GM12801 (cell line): Measurements from ENCODE around the gene PAX8.

Experiments used
- TF ChIP-seq, protein P1 (sequence below): IDR thresholded peaks from one replicate; pipeline ENCODE4 v1.5.1; 2011; ENCODE audit warnings: control low read depth; ENCODE audit not compliant: insufficient read length; ENCODE audit errors: extremely low read depth

The PAX8 gene

GRCh38 chr2:113201496-113202304 lies 77.0 kb downstream of the PAX8 start:
- TF ChIP-seq, protein P1, sequence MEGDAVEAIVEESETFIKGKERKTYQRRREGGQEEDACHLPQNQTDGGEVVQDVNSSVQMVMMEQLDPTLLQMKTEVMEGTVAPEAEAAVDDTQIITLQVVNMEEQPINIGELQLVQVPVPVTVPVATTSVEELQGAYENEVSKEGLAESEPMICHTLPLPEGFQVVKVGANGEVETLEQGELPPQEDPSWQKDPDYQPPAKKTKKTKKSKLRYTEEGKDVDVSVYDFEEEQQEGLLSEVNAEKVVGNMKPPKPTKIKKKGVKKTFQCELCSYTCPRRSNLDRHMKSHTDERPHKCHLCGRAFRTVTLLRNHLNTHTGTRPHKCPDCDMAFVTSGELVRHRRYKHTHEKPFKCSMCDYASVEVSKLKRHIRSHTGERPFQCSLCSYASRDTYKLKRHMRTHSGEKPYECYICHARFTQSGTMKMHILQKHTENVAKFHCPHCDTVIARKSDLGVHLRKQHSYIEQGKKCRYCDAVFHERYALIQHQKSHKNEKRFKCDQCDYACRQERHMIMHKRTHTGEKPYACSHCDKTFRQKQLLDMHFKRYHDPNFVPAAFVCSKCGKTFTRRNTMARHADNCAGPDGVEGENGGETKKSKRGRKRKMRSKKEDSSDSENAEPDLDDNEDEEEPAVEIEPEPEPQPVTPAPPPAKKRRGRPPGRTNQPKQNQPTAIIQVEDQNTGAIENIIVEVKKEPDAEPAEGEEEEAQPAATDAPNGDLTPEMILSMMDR: no peak

DNA sequence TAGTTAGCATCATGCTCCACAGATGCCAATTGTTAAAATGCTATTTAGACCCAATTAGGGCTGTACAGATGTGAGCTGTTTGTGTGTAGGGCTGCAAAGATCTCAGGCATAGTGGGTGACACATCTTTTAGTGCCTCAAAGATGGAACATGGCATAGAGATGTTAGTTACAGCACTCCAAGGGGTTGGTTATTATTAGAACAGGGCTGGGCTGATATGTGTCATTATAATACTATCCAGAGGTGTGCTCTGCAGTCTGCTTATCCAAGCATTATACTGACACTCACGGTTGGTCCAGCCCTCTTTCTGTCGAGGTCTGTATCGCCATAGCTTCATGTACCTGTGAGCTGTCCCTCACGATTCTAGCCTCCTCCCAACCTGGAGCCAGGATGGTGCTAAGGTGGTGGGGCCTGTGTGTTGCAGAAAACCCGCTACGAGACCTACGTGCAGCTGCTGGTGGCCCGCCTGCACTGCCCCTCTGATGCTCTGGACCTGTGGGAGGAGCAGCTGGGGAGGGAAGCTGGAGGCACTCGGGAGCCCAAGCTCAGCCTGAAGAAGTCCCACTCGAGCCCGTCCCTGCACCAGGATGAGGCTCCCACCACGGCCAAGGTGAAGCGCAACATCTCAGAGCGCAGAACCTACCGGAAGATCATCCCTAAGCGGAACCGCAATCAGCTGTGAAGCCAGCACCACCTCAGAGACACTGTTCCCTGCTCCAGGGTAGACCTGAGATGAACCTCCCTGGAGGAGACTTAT lies 77.8 kb downstream of the PAX8 start:
- TF ChIP-seq, protein P1: no peak

GRCh38 chr2:113200236-113200635 lies 78.5 kb downstream of the PAX8 start:
- TF ChIP-seq, protein P1: no peak

DNA sequence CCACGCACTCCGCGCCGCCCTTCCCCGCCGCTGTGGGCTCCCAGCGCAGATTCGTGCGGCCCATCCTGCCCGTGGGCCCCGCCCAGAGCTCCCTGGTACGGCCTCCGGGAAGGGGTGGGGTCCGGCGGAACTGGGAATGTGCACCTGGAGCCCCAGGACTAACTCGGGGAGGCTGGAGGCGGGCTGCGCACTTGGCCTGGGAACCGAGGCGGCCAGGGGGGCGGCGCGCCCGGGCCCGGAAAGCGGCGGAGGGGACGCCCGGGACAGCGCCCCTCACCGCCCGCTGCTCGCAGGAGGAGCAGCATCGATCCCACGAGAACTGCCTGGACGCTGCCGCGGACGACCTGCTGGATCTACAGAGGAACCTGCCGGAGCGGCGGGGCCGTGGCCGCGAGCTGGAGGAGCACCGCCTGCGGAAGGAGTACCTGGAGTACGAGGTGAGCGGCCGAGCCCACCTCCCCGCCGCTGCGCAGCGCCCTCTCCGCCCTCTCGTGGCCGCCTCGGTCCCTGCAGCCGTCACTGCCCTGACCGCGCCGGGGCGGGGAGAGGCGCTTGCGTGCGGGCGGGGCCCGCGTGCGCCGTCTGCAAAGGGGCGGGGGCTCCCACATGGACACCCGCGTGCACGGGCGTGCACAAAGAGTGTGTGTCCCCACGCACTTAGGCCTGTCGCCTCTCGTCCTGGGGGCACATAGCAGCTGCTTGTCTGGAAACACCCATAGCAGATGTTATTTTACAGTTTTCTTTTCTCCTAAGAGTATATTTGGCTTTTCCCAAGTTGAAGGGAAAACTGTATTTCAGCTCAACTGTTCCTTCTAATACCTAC lies 79.7 kb downstream of the PAX8 start:
- TF ChIP-seq, protein P1: no peak

- TF ChIP-seq, protein P1: no peak
Observed at GRCh38 chr2:113198048-113198789, 80.5 kb downstream of the PAX8 start.

GRCh38 chr2:113197347-113198047 lies 81.2 kb downstream of the PAX8 start:
- TF ChIP-seq, protein P1: no peak
